H1 (cell line): ENCODE results near the gene LRRTM3. TPM values are rescaled to one million over a fixed set of nuclear protein-coding genes. Genes with fewer than 3 reads are reported as not detected.

Source experiments
- CTCF ChIA-PET: fragments of 300-600 bp; sonication (Branson Sonifier 250); formaldehyde crosslinking; loops from one replicate; lab custom pipeline; 2021; ENCODE audit not compliant: partially characterized antibody; lab: Charles Lee
- POLR2A ChIA-PET: fragments of 300-600 bp; sonication (Branson Sonifier 250); formaldehyde crosslinking; loops from one replicate; lab custom pipeline; 2021; ENCODE audit warnings: inconsistent platforms; ENCODE audit not compliant: partially characterized antibody; lab: Charles Lee
- DNase-seq, 2 experiments: peaks; one replicate each; pipeline versions ENCODE4 v3.0.0 to v3.0.0-alpha.2; 2010 to 2022; ENCODE audit warnings: low spot score in 2 of 2, low read depth in 1 of 2, mixed read lengths in 1 of 2
- FAIRE-seq: peaks from 2 replicates; lab custom pipeline; 2011; peaks lifted over from hg19 to GRCh38; lab: Jason Lieb, UNC
- H2AFZ ChIP-seq: 2 replicates; pipeline ENCODE4 v1.8.1; 2012; ENCODE audit warnings: low read length, inconsistent platforms
- H2AK5ac ChIP-seq: 2 replicates; pipeline ENCODE4 v1.6.1; 2013; ENCODE audit warnings: low read depth, low read length
- H2BK120ac ChIP-seq: replicated peaks from 2 replicates; pipeline ENCODE3; 2013; ENCODE audit warnings: low read depth, low read length, inconsistent platforms
- H2BK12ac ChIP-seq: 2 replicates; pipeline ENCODE4 v1.6.1; 2013; ENCODE audit warnings: low read depth, low read length
- H2BK15ac ChIP-seq: 2 replicates; pipeline ENCODE4 v1.6.1; 2013; ENCODE audit warnings: low read length
- H2BK20ac ChIP-seq: 2 replicates; pipeline ENCODE4 v1.6.1; 2013; ENCODE audit warnings: low read length
- H2BK5ac ChIP-seq: 2 replicates; pipeline ENCODE4 v1.6.1; 2013; ENCODE audit warnings: low read depth, low read length
- H3K14ac ChIP-seq: 2 replicates; pipeline ENCODE4 v1.6.1; 2013; ENCODE audit warnings: inconsistent platforms; ENCODE audit not compliant: insufficient read length
- H3K18ac ChIP-seq: 2 replicates; pipeline ENCODE4 v1.6.1; 2013; ENCODE audit warnings: low read length; ENCODE audit errors: extremely low read depth
- H3K23ac ChIP-seq: 2 replicates; pipeline ENCODE4 v1.6.1; 2013; ENCODE audit warnings: inconsistent platforms; ENCODE audit not compliant: insufficient read length
- H3K23me2 ChIP-seq: 2 replicates; pipeline ENCODE4 v1.6.1; 2013; ENCODE audit warnings: low read depth, low read length
- H3K27ac ChIP-seq: 2 replicates; pipeline ENCODE4 v1.6.1; 2011; ENCODE audit warnings: low read depth, low read length, inconsistent platforms
- H3K27me3 ChIP-seq, 4 experiments: replicated peaks in 1 of 4; 1 replicate in 1 of 4; 2 replicates in 3 of 4; pipeline versions ENCODE4 v1.6.1 to v1.8.1; 2011 to 2013; ENCODE audit warnings: low read length in 3 of 4, mild to moderate bottlenecking in 3 of 4, inconsistent platforms in 2 of 4, mixed read lengths in 2 of 4, moderate library complexity in 1 of 4; ENCODE audit not compliant: control insufficient read depth in 3 of 4, insufficient read depth in 3 of 4; ENCODE audit errors: extremely low read depth in 1 of 4
- H3K36me3 ChIP-seq, 4 experiments: 2 replicates each; pipeline versions ENCODE4 v1.6.1 to v1.8.1; 2011 to 2013; ENCODE audit warnings: mild to moderate bottlenecking in 4 of 4, low read length in 3 of 4, moderate library complexity in 2 of 4, control low read depth in 1 of 4, inconsistent platforms in 1 of 4; ENCODE audit not compliant: insufficient read depth in 4 of 4, control insufficient read depth in 2 of 4
- H3K4ac ChIP-seq: replicated peaks from 2 replicates; pipeline ENCODE3; 2013; ENCODE audit warnings: low read length, low read depth, mixed read lengths, inconsistent platforms; ENCODE audit not compliant: insufficient read length
- H3K4me1 ChIP-seq, 4 experiments: replicated peaks in 1 of 4; 1 replicate in 1 of 4; 2 replicates in 3 of 4; pipeline versions ENCODE4 v1.6.1 to v1.8.1; 2011 to 2013; ENCODE audit warnings: low read length in 3 of 4, inconsistent platforms in 2 of 4, mixed read lengths in 1 of 4; ENCODE audit not compliant: insufficient read depth in 4 of 4, control insufficient read depth in 3 of 4
- H3K4me2 ChIP-seq, 2 experiments: 2 replicates each; pipeline versions ENCODE4 v1.6.1 to v1.8.1; 2011 to 2013; ENCODE audit warnings: low read depth in 2 of 2, low read length in 2 of 2, control low read depth in 1 of 2, inconsistent platforms in 1 of 2, mild to moderate bottlenecking in 1 of 2; ENCODE audit not compliant: insufficient read depth in 1 of 2
- H3K4me3 ChIP-seq, 4 experiments: fragments of 200-600, 300-600 bp in 1 of 4; sonication (generic), shearing (Covaris generic), sonication (Bioruptor Twin) in 1 of 4; 2 replicates each; pipeline versions ENCODE4 v1.5.1 to v1.8.1; 2011 to 2016; ENCODE audit warnings: low read length in 4 of 4, low read depth in 3 of 4, control low read depth in 2 of 4, inconsistent platforms in 2 of 4, mild to moderate bottlenecking in 2 of 4, mixed read lengths in 1 of 4, moderate library complexity in 1 of 4; ENCODE audit not compliant: insufficient read depth in 2 of 4; ENCODE audit errors: extremely low read depth in 1 of 4
- H3K56ac ChIP-seq: replicated peaks from 2 replicates; pipeline ENCODE3; 2013; ENCODE audit warnings: low read depth, mild to moderate bottlenecking, mixed read lengths, low read length, inconsistent platforms; ENCODE audit not compliant: insufficient read length
- H3K79me1 ChIP-seq: 2 replicates; pipeline ENCODE4 v1.6.1; 2013; ENCODE audit warnings: low read depth, low read length, control low read depth
- H3K79me2 ChIP-seq, 2 experiments: 2 replicates each; pipeline versions ENCODE4 v1.6.1 to v1.8.1; 2012 to 2013; ENCODE audit warnings: low read length in 2 of 2, mild to moderate bottlenecking in 2 of 2, inconsistent platforms in 1 of 2; ENCODE audit not compliant: insufficient read depth in 2 of 2, control insufficient read depth in 1 of 2
- H3K9ac ChIP-seq, 4 experiments: replicated peaks in 1 of 4; 1 replicate in 1 of 4; 2 replicates in 3 of 4; pipeline versions ENCODE4 v1.6.1 to v1.8.1; 2011 to 2013; ENCODE audit warnings: low read depth in 3 of 4, low read length in 3 of 4, control low read depth in 2 of 4, mild to moderate bottlenecking in 2 of 4, moderate library complexity in 2 of 4, inconsistent platforms in 1 of 4; ENCODE audit errors: extremely low read depth in 1 of 4
- H3K9me3 ChIP-seq, 2 experiments: 2 replicates each; pipeline versions ENCODE4 v1.6.1 to v1.8.1; 2012 to 2013; ENCODE audit warnings: mild to moderate bottlenecking in 2 of 2, moderate library complexity in 2 of 2, control low read depth in 1 of 2, inconsistent platforms in 1 of 2, low read depth in 1 of 2, low read length in 1 of 2, mixed read lengths in 1 of 2; ENCODE audit not compliant: insufficient read depth in 2 of 2
- H4K20me1 ChIP-seq, 2 experiments: replicated peaks in 1 of 2; 2 replicates each; pipeline versions ENCODE3 to v1.8.1; 2011 to 2013; ENCODE audit warnings: inconsistent platforms in 2 of 2, low read length in 2 of 2, mild to moderate bottlenecking in 1 of 2; ENCODE audit not compliant: insufficient read depth in 2 of 2, control insufficient read depth in 1 of 2
- H4K5ac ChIP-seq: 2 replicates; pipeline ENCODE4 v1.6.1; 2013; ENCODE audit warnings: low read length, low read depth, mixed read lengths, inconsistent platforms; ENCODE audit not compliant: insufficient read length
- H4K8ac ChIP-seq: 2 replicates; pipeline ENCODE4 v1.8.0; 2013; ENCODE audit warnings: mild to moderate bottlenecking, moderate library complexity, low read length, inconsistent platforms; ENCODE audit not compliant: insufficient read depth; ENCODE audit errors: extremely low read depth
- H4K91ac ChIP-seq: replicated peaks from 2 replicates; pipeline ENCODE3; 2013; ENCODE audit warnings: low read length, mixed read lengths, inconsistent platforms; ENCODE audit not compliant: insufficient read length
- KDM5A ChIP-seq: fragments of 200-600 bp; IDR thresholded peaks from 2 replicates; pipeline ENCODE4 v1.7.1; 2012; ENCODE audit warnings: mild to moderate bottlenecking, low read length, inconsistent platforms, mixed read lengths
- NANOG ChIP-seq: IDR thresholded peaks from 2 replicates; pipeline ENCODE4 v1.6.1; 2011; ENCODE audit warnings: low read length, low read depth, mild to moderate bottlenecking, inconsistent platforms; ENCODE audit not compliant: insufficient read depth, poor library complexity, severe bottlenecking
- RFX5 ChIP-seq: IDR thresholded peaks from 2 replicates; pipeline ENCODE4 v1.6.1; 2011; ENCODE audit warnings: low read depth, low read length, improper control_type of control experiment, borderline replicate concordance
- SP1 ChIP-seq: IDR thresholded peaks from 2 replicates; pipeline ENCODE4 v1.6.1; 2011; ENCODE audit warnings: low read depth, low read length
- SUZ12 ChIP-seq: fragments of 200-600 bp; sonication (generic); IDR thresholded peaks from 2 replicates; pipeline ENCODE4 v1.6.1; 2012; ENCODE audit warnings: mild to moderate bottlenecking, inconsistent platforms, low read length, moderate library complexity, mixed read lengths
- polyA plus RNA-seq, 7 experiments: library from polyadenylated mRNA; depleted of rRNA in 3 of 7; stranded (reverse) in 5 of 7; unstranded in 2 of 7; fragments of >200 nt in 5 of 7; fragments of 200-250 nt in 2 of 7; gene quantifications; 1 replicate in 5 of 7; 2 replicates in 1 of 7; 4 replicates in 1 of 7; pipeline versions ENCODE4 v1.2.1 to v1.2.3, GENCODE V29; 2011 to 2013; ENCODE audit warnings: missing spikeins in 2 of 7, mixed read lengths in 2 of 7
- total RNA-seq: library from RNA; stranded (reverse); fragmentation: NEBNext Ultra II Directional; extraction: Animal tissue kit (Norgen Biotek cat#: 25700); gene quantifications from 2 replicates; pipeline ENCODE4 v1.2.1, GENCODE V29; 2021
- TF ChIP-seq, protein P1 (sequence below): IDR thresholded peaks from 2 replicates; pipeline ENCODE4 v1.6.1; 2011; ENCODE audit warnings: low read length, improper control_type of control experiment

Gene LRRTM3
- total and polyA plus RNA-seq, 2 of the 8 experiments (the other 6 are each of a cell fraction or from before 2014, with no cell fraction given), result 0.33 to 0.48 TPM

DNA sequence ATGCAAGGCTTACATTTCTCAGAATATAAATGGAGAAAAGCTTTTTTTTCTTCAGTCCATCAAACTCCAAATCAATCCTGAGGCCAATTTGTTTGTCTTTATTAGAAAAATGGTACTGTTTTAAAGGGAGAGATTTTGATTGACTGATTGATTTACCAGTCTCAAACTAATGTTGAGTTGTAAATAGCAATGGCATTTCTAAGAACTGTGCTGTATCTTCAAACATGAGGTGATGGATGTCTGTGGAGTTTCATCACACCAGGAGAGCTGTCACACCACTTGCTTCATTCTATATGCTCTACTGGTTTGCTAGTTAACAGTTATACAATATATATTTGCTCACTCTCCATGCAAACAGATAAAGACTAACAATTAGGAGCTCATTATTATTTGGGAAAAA is 39.0 kb upstream of the LRRTM3 start:
- no peak for TF ChIP-seq NANOG
- no peak for TF ChIP-seq KDM5A
- no peak for TF ChIP-seq RFX5
- TF ChIP-seq SP1, result no peak
- TF ChIP-seq SUZ12, result no peak
- TF ChIP-seq, protein P1, sequence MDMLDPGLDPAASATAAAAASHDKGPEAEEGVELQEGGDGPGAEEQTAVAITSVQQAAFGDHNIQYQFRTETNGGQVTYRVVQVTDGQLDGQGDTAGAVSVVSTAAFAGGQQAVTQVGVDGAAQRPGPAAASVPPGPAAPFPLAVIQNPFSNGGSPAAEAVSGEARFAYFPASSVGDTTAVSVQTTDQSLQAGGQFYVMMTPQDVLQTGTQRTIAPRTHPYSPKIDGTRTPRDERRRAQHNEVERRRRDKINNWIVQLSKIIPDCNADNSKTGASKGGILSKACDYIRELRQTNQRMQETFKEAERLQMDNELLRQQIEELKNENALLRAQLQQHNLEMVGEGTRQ, result no peak
- Histone ChIP-seq H2BK12ac (no peak overlapping the region), H2AFZ (no peak overlapping the region), H3K79me1 (no peaks in the 10 kb centered on the region), H2BK15ac (no peak overlapping the region), H2BK120ac (no peak overlapping the region), H2BK5ac (no peak overlapping the region), H3K14ac (no peak overlapping the region), H4K5ac (no peak overlapping the region), H3K4me3 (no peak overlapping the region), H3K9me3 (no peaks in the 10 kb centered on the region), H4K20me1 (no peaks in the 10 kb centered on the region), H3K56ac (no peak overlapping the region), H2BK20ac (no peak overlapping the region), H3K36me3 (no peaks in the 10 kb centered on the region), H3K4me2 (no peak overlapping the region), H3K27ac (no peak overlapping the region), H3K18ac (no peak overlapping the region), H3K23ac (no peak overlapping the region), H3K9ac (no peak overlapping the region), H3K4ac (no peak overlapping the region), H4K91ac (no peak overlapping the region), H2AK5ac (no peak overlapping the region), H4K8ac (no peak overlapping the region), H3K4me1 (peaks cover 0 to 4% (median 0%) of the 10 kb centered on the region in 4 experiments; a peak in 1 of 7 replicates), H3K27me3 (no peaks in the 10 kb centered on the region), H3K23me2 (no peaks in the 10 kb centered on the region), H3K79me2 (no peaks in the 10 kb centered on the region)
- POLR2A ChIA-PET, result no interaction called here
- FAIRE-seq (no peak), DNase-seq (no peak)
- CTCF ChIA-PET, result interaction anchor here (1.3 kb wide), 1 partner anchor 300 kb away, joined by 3 read pairs; no protein-coding TSS in a partner anchor
